SU-DHL-6 (cell line): ENCODE data around the gene FSIP1.

Experiments
- H2AFZ ChIP-seq: fragments of 200-600 bp; sonication (generic); 2 replicates; pipeline ENCODE4 v1.6.1; 2014; ENCODE audit warnings: low read depth, mild to moderate bottlenecking, moderate library complexity, mixed read lengths, antibody characterized with exemption, low read length; ENCODE audit not compliant: severe bottlenecking
- H3F3A ChIP-seq: fragments of 200-600 bp; shearing (Covaris generic); 2 replicates; pipeline ENCODE4 v1.6.0; 2016; ENCODE audit warnings: antibody characterized with exemption, mild to moderate bottlenecking; ENCODE audit not compliant: insufficient read depth
- H3K27ac ChIP-seq: fragments of 200-600 bp; sonication (generic); 2 replicates; pipeline ENCODE4 v1.5.1; 2016; ENCODE audit warnings: low read depth, mild to moderate bottlenecking, low read length, moderate library complexity, mixed read lengths
- H3K27me3 ChIP-seq: fragments of 200-600 bp; sonication (generic), shearing (Covaris generic); 2 replicates; pipeline ENCODE4 v1.6.0; 2014; ENCODE audit warnings: mild to moderate bottlenecking, low read length
- H3K36me3 ChIP-seq: fragments of 200-600 bp; sonication (generic); 2 replicates; pipeline ENCODE4 v1.6.1; 2014; ENCODE audit warnings: mild to moderate bottlenecking, low read length, mixed read lengths
- H3K4me2 ChIP-seq: fragments of 300-600, 200-600 bp; shearing (Covaris generic), sonication (generic); 2 replicates; pipeline ENCODE4 v1.6.0; 2014; ENCODE audit warnings: low read length, low read depth, mild to moderate bottlenecking; ENCODE audit not compliant: poor library complexity, severe bottlenecking
- H3K4me3 ChIP-seq: fragments of 200-600 bp; sonication (generic); 2 replicates; pipeline ENCODE4 v1.5.1; 2014; ENCODE audit warnings: antibody characterized with exemption, low read length, mild to moderate bottlenecking, mixed read lengths; ENCODE audit not compliant: insufficient read depth, poor library complexity, severe bottlenecking
- H3K79me2 ChIP-seq: fragments of 200-600 bp; sonication (generic); 2 replicates; pipeline ENCODE4 v1.6.1; 2014; ENCODE audit warnings: mild to moderate bottlenecking, low read length, moderate library complexity; ENCODE audit not compliant: insufficient read depth
- H3K9ac ChIP-seq: fragments of 200-600 bp; sonication (generic); 2 replicates; pipeline ENCODE4 v1.7.0; 2014; ENCODE audit warnings: mild to moderate bottlenecking, low read length
- H3K9me2 ChIP-seq: fragments of 200-600 bp; sonication (generic); replicated peaks from 2 replicates; pipeline ENCODE4 v1.6.1; 2014; ENCODE audit warnings: low read length; ENCODE audit not compliant: insufficient read depth
- H3K9me3 ChIP-seq: fragments of 200-600 bp; sonication (generic); 2 replicates; pipeline ENCODE4 v1.6.1; 2014; ENCODE audit warnings: low read length, mixed read lengths; ENCODE audit not compliant: insufficient read depth
- H4K20me1 ChIP-seq: fragments of 200-600 bp; sonication (generic); 2 replicates; pipeline ENCODE4 v1.6.1; 2014; ENCODE audit warnings: low read depth, mild to moderate bottlenecking, antibody characterized with exemption, low read length, moderate library complexity, mixed read lengths
- CTCF ChIP-seq: fragments of 200-600 bp; sonication (generic); IDR thresholded peaks from one replicate; pipeline ENCODE4 v1.5.1; 2017; ENCODE audit warnings: antibody characterized with exemption, mild to moderate bottlenecking, low read length, moderate library complexity; ENCODE audit not compliant: insufficient read depth, poor library complexity, severe bottlenecking
- EZH2phosphoT487 ChIP-seq: fragments of 200-600 bp; sonication (generic), shearing (Covaris generic); conservative IDR thresholded peaks from 2 replicates; pipeline ENCODE4 v1.6.1; 2018; ENCODE audit warnings: mild to moderate bottlenecking, antibody characterized with exemption, low read length, moderate library complexity, mixed read lengths

FSIP1 gene

GRCh38 chr15:39792025-39792843 lies 9.6 kb upstream of the FSIP1 start:
- no peaks in the 10 kb centered on the region for H3K9me3 ChIP-seq
- no peak overlapping the region for H2AFZ ChIP-seq
- H3K9ac ChIP-seq = no peak overlapping the region
- no peaks in the 10 kb centered on the region for H3K36me3 ChIP-seq
- no peak overlapping the region for H3K4me2 ChIP-seq
- H3K4me3 ChIP-seq = no peak overlapping the region
- H4K20me1 ChIP-seq = no peaks in the 10 kb centered on the region
- no peaks in the 10 kb centered on the region for H3F3A ChIP-seq
- no peaks in the 10 kb centered on the region for H3K9me2 ChIP-seq
- TF ChIP-seq EZH2phosphoT487 = no peak
- no peak for TF ChIP-seq CTCF
- H3K79me2 ChIP-seq = no peaks in the 10 kb centered on the region
- H3K27ac ChIP-seq = no peak overlapping the region
- no peaks in the 10 kb centered on the region for H3K27me3 ChIP-seq

GRCh38 chr15:39789736-39790135 lies 7.1 kb upstream of the FSIP1 start:
- Histone ChIP-seq H3K9ac (no peak overlapping the region), H3K27me3 (no peaks in the 10 kb centered on the region), H3K4me3 (no peak overlapping the region), H3K36me3 (no peaks in the 10 kb centered on the region), H3K79me2 (no peaks in the 10 kb centered on the region), H3K4me2 (no peak overlapping the region), H3F3A (peaks cover 4% of the 10 kb centered on the region; the same call in 1 of the 2 replicates), H3K27ac (no peak overlapping the region), H2AFZ (no peak overlapping the region), H4K20me1 (no peaks in the 10 kb centered on the region), H3K9me3 (no peaks in the 10 kb centered on the region), H3K9me2 (no peaks in the 10 kb centered on the region)
- TF ChIP-seq EZH2phosphoT487 (no peak), CTCF (no peak)

GRCh38 chr15:39788800-39789565 lies 6.3 kb upstream of the FSIP1 start:
- no peaks in the 10 kb centered on the region for H3K27me3 ChIP-seq
- no peak overlapping the region for H2AFZ ChIP-seq
- H3F3A ChIP-seq = peaks cover 4% of the 10 kb centered on the region; the same call in 1 of the 2 replicates

More at GRCh38 chr15:39788800-39789565, 6.3 kb upstream of the FSIP1 start:
- Histone ChIP-seq H3K4me3 (no peak overlapping the region), H4K20me1 (no peaks in the 10 kb centered on the region), H3K9ac (no peak overlapping the region), H3K4me2 (no peak overlapping the region), H3K9me3 (no peaks in the 10 kb centered on the region), H3K27ac (no peak overlapping the region), H3K9me2 (no peaks in the 10 kb centered on the region), H3K79me2 (no peaks in the 10 kb centered on the region), H3K36me3 (no peaks in the 10 kb centered on the region)
- no peak for TF ChIP-seq EZH2phosphoT487
- TF ChIP-seq CTCF = no peak
